HG02763 (cell line): ENCODE data around the gene OR5T2.
"Not testable (repeated sequence)": the region's sequence is repeated elsewhere in the genome, so short reads cannot be mapped to it uniquely, and the experiment has no call there.

Experiments
- ATAC-seq: cut with Tn5 transposase; IDR thresholded peaks from one replicate; pipeline ENCODE4 v1.9.1; 2021; ENCODE audit warnings: mild to moderate bottlenecking, moderate library complexity; ENCODE audit not compliant: unreplicated experiment

The OR5T2 gene

GRCh38 chr11:56234155-56234554, at the start of gene OR5T2:
Gene OR5T2 (minus strand): TSS chr11:56234255. CDS start chr11:56233062, 1,193 bp downstream.
- ATAC-seq: no peak

GRCh38 chr11:56273854-56274253, 39.8 kb upstream of the OR5T2 start, which contains the start of gene OR5T1:
Gene OR5T1 (plus strand): TSS chr11:56274154. CDS start chr11:56275639, 1,485 bp downstream.
- ATAC-seq: no peak

GRCh38 chr11:56271092-56271491, 37.0 kb upstream of the OR5T2 start:
- ATAC-seq: no peak

GRCh38 chr11:56251954-56252353, 17.9 kb upstream of the OR5T2 start, which contains the start of gene OR5T3:
Gene OR5T3 (plus strand): TSS chr11:56252254. CDS start chr11:56252254, 0 bp downstream.
- no peak for ATAC-seq

- not testable (repeated sequence) for ATAC-seq
These were observed 14.3 kb downstream of the OR5T2 start for GRCh38 chr11:56219735-56220134.

DNA sequence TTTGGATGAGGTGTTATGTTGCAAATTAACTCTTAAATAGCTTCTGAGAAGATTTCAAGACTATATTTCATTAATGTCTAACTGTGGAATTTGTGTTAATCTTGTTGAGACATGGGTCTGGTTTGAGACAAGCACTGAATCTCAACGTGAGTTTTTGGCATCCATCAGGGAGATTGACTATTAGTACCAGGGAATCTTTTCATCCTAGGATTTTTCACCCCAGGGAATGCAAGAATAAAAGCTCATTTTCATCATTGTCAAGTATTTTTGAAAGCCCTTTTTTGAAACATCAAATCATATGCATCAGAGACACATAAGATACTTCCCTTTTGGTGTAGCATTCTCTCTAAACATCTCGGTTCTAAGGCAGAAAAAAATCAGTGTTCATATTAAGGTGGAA, 19.5 kb downstream of the OR5T2 start:
- ATAC-seq: no peak

DNA sequence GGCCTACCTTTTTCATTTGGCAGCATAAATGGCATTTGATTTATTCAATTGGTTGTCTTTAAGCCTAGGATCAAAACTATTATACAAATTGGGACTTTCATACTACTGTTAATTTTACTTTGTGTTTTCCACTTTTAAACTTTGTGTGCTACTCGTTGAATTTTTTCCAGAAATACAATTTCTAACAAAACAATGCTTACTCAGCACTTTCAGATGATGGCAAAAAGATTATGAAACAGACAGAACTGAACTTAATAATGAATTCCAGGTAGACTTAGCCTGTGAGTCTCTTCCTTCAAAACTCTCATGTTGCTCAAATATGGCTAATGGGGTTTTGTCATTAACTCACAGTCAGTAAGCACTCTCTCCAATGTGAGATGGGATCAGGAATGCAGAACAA, 26.3 kb downstream of the OR5T2 start:
- no peak for ATAC-seq

DNA sequence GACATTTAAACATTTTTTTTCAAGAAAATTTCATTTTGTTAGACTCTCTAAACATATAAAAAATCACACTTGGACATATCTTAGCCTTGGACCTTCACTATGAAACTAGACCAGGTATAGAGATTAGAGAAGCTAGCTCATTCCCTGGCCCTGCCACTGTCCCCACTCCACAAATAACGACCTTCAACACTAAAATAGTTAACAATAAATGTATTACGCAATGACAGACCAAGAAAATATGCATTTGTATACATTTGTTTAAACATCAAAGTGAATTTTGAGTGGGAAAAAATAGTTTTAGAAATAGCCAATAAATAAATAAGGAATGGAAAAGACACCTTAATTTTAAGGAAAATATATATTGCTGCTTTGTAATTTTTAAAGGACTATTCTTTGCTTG, 36.7 kb downstream of the OR5T2 start:
- ATAC-seq: no peak

GRCh38 chr11:56196705-56197104, 37.4 kb downstream of the OR5T2 start:
- no peak for ATAC-seq

- ATAC-seq: no peak
These were observed 45.5 kb downstream of the OR5T2 start for GRCh38 chr11:56188602-56189001.

GRCh38 chr11:56183459-56183858, 50.6 kb downstream of the OR5T2 start:
- ATAC-seq: no peak
